NCI-H128 (cell line): ENCODE data around the gene MEIKIN.

Source experiments
- DNase-seq: peaks from one replicate; lab custom pipeline; 2025; ENCODE audit not compliant: unreplicated experiment; lab: John Stamatoyannopoulos, UW

MEIKIN gene

DNA sequence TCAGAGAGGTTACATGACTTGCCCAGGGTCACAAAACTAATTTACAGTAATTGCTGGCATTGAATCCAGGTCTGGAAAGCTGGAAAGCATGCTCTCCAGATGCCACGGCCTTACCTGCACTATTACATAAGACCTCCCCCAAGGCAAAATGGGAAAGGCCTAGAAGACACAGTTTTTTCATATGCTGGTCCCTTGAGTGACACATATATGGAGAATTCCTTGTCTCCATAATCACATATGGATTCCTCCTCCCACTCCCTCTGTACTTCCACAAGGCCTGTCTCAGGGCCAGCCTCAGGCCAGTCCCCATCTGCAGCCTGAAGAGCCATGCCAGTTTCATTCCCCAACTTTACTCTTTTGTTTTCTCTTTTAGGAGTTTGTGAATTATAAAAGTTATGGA is 28.6 kb upstream of the MEIKIN start:
- no peak for DNase-seq

DNA sequence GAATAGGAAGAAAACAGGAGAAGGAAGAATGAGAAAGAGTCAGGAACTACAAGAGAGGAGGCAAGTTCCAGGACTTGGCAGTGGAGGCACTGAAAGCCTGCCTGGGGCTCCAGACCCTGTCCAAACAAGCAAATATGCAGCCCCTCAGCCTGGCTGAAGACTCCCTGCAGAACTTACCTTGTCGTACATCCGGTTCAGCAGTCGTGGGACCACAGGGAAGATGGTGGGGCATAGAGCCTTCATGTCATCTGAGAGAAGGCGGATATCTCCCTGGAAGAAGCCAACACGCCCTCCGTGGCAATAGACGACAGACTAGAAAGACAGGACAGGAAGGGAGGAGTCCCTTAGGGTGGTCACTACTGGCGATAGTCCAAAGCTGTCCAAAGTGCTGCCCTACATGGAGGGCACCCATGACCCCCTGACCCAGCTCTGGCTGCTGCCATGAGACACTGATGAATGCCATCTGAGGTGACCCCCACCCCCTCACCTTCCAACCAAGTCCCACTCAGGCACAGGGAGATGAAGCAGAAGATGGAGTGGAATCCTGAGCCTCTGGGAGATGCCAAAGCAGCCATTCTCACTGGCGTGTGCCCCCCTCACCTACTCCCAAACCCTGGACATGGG is 27.7 kb upstream of the MEIKIN start:
- DNase-seq: no peak

DNA sequence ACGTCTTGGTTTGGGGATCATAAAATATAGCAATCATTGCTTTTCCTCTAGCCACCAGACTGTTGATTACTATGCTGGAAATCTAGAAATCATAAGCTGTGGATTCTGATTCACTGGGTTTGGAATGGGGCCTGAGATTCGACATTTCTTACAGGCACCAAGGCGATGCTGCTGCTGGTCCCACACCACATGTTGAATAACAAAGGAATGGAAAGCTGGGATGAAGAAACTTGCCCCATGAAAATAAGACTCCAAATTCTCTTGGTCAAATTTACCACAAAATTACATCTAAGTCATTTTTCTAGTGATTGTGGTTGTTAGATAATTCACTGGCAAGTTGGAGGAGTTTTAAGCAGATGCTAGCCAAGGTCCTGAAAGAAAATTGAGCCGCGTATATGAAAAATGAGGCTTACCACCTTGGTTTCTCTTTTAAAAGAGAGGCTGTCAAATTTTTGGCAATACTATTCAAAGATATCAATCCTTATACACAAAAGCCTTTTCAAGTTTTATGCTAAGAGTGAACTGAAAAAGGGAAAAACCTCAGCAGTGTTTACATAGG is 23.0 kb upstream of the MEIKIN start:
- no peak for DNase-seq

DNA sequence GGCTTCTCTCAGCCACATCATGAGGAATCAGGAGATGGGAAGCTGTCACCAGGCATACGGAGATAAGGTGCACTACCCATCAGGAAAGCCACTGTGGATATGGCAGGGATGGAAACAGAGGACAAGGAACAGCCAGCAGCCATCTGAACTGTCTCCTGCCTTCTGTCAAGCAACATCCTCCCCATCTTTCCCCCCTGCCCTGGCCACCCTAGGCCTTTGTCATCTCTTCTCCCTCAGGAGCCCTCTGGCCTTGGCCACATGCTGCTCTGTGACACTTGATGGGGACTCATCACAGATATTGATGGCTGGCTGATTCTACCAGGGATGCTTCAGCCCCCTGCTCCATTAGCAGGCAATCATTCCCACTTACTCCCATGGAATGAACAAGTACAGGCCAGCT is 21.1 kb upstream of the MEIKIN start:
- no peak for DNase-seq

DNA sequence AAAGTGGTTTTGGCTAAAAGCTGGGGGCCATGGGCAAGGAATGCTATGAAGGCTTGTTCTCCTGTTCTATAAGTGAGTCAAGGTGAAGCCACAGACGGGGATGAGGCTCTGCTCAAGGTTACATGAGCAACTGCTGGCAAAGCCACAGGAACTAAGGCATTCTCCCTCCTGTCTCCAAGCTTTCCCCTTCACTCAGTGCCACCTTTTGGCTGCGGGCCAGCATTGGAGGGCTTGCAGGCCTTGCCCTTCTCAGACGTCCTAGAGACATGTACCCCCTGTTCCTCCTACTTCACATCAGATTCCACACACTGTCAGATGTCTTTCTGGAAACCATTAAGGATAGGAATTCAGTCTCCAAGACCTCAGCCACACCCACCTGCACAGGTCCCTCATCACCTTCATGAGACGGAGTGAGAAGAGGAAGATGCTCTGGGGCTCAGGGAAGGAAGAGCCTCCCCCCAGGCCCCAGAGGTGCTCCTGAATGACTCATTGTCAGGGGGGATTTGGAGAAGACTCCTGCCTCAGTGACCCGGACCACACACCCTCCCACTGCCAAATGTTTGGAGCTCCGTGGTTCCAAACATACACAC is 20.5 kb upstream of the MEIKIN start:
- DNase-seq: no peak

DNA sequence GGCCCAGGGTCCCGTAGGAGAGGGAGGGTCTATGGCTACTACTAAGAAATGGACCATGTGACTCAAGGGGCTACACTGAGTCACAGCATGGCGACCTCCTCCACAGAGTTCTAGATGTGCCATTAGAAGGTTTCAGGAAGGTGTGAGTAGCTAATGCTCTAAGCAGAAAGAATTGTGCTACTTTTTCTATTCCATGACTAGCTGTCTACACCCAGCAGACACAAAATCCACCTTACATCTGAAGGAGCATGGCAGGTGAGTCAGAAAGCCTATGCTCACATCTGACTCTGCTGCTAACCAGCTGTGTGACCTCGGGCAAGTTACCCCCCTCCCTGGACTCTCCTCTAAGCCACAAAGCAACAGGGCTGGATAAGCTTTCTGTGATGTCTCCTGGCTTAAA is 14.4 kb upstream of the MEIKIN start:
- DNase-seq: no peak

DNA sequence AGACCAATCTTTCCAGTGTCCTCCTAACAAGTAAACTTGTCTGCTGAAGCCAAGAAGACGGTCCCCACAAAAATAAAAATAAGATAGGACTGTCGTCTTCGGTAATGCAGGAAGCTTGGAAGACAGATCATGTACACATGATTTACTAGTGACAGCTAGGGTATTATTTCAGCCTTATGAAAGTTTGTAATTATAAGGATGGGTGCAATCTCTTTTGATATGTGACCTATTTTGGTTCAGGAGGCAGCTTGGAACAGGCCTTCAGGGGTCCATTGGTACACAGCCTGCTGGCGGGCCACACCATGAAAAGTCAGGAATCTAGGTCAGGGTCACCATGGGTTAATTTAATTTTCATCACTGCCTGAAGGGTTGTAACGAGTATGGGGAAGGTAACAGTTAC is 13.7 kb upstream of the MEIKIN start:
- DNase-seq: no peak

DNA sequence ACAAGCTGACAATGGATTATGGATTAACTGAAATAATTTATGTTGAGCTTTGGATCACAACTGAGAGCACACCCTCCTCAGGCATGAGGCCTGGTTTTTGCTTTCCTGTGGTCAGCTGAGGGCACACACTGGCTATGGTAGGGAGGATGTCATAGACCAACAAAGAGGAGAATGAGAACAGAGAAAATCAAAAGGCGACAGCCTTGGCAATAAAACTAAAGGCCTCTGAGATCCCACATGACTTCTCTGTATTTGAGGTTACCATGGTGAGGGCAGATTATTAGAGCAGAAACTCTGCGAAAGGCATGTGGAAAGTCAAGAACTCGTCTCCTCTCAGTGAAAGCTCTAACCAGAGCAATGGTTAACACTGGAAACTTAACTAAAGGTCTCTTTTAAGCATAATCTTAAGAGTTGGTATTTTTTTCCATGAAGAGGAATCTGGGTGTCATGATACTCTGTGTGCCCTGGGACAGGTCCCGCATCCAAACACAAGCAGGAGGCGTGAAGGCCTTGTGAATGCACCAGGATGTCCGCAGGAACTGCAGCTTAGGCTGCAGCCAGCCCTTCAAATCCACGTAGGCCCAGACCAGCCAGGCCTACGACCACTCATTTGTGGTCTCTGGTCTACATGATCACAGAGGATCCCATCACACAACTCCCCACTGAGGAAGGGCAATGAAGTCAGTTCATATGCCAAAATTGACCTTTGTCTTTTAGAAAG is 12.4 kb upstream of the MEIKIN start:
- DNase-seq: no peak

DNA sequence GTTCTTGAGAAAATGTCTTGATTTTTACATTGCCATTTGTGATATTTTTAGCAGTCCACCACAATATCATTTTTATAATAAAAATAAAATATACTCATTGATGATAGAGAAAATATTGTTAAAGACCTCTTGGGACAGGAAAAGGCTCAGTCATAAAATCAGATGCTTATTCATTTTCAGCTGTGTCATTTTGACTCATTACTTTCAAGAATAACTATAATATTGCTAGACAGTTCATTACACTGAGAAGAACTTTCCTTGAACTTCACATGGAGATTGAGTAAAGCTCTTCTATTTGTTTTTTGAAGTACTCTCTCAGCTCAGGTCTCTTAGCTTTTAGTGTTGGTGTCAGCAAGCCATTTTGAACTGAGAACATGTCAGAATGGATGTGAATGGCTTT is 8.5 kb upstream of the MEIKIN start:
- no peak for DNase-seq

DNA sequence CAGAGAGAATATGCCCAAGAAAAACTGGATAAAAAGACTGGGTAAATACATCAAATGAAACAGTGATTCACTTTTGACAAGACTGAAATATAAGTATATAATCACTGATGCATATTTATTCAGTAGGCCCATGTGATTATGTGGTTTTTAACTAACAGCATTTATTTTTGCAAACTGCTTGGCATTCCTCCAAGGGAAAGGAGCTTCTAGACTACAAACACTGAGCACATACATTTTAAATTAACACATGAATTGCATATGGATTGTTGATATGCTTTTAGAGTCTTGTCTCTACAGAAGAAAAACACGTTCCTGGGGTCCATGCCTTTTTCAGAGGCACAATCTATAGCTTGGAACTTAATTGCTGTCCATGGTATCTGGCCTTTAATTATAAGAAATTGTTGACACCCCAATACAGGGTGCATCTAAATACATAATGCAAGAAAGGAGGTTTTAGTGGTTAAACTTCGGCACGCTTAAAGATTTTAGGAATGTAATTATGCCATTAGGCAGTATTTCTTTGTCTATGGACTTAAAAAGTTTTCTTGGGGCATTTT is 6.9 kb upstream of the MEIKIN start:
- DNase-seq: no peak

DNA sequence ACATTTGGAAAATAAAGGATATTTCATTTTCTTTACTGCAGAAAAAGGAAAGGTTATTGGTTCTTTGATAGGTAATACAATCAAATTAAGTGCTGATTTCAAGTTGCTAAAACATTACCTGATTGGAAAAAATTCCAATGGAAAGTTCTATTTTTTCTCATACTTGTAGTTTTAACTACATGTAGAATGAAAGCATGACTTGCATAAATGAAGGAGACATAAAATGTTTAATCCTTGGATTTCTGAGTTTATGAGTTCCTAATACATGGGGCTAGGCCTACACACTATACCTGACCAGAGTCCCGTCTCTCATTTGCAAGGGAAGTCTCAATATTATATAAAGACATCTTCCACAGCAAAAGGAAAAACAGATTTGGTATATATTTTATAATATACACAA is 5.2 kb upstream of the MEIKIN start:
- no peak for DNase-seq

DNA sequence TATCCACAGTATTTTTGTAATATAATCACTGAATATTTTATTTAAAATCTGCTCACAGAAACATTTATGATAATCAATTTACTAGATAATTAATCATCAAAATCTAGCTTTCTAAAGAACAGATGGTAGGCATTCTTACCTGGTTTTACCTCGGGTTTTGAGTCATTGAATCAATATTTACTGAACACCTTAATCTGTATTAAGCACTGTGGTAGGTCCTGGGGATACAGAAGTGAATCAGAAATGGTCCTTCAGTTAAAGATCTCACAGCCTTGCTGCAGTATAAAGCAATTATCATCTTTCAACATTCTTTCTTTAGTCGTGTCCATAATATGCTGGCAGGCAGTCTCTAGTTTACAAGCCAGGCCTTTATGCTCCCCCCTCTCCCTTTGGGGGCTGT is 2.0 kb upstream of the MEIKIN start:
- DNase-seq: no peak

DNA sequence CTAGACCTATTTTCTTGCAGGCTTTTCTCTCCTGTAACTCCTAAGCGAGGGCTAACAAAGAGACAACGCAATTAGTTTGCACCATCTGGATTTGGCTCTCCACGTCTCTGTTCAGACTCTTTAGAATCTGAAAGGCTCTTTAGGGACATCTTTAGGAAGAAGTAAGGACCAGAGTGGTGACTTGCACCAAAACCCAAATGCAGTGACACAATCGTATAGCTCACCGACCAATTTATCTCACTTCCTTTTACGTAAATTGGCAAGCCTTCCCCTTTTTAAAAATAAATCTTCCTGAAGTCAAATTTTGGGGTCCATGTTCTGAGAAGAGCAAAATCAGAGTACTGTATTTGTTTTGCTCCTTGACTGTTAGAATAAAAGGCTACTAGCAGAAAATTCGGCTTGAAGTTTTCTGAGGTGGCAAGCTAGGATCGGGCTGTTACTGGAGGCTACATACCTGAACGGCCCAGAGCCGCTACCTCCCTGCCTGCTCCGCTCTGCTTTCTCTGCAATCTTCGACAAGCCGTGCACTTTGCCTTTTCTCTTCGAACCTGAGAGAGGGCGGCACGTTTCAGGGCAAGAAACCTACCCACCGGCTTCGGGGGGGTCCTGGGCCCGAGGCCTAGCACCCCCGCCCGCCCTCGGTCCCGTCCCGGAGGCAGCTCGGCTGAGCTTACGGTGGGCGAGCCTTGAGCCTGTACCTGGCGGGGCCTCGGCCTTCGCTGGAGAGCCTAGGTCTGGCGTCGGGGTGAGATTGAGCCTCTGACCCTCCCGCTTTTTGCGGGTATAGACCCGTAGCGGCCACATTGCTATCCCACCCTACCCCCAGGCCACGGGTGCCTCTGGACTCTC is 537 bp downstream of the MEIKIN start:
- DNase-seq: no peak

DNA sequence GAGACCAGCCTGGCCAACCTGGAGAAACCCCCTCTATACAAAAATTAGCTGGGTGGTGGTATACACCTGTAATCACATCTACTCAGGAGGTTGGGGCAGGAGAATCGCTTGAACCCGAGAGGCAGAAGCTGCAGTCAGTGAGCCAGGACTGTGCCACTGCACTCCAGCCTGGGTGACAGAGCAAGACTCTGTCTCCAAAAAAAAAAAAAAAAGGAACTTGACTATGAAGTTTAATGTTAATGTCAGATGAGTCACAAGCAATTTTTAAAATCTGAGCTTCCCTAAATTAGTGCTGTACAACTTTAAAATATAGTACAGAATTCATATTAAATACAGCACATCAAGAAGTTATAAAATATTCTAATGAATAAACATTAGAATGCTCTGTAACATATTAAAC is 1.5 kb downstream of the MEIKIN start:
- no peak for DNase-seq

DNA sequence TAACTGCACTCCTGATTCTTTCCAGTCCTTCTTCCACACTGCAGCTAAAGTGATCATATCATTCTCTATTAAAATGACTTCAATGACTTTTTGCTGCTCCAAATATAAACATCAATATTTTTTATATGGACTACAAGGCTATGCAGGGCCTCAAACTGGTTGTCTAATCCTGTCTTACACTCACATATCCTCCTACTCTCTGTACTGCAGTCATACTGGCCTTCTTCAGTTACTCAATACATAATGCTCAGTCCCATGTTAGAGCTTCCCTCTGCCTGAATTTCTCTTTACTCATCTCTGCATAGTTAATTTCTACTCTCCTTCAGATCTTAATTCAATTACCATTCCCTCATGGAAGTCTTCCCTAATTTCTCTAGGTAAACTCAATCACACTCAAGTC is 3.4 kb downstream of the MEIKIN start:
- no peak for DNase-seq

DNA sequence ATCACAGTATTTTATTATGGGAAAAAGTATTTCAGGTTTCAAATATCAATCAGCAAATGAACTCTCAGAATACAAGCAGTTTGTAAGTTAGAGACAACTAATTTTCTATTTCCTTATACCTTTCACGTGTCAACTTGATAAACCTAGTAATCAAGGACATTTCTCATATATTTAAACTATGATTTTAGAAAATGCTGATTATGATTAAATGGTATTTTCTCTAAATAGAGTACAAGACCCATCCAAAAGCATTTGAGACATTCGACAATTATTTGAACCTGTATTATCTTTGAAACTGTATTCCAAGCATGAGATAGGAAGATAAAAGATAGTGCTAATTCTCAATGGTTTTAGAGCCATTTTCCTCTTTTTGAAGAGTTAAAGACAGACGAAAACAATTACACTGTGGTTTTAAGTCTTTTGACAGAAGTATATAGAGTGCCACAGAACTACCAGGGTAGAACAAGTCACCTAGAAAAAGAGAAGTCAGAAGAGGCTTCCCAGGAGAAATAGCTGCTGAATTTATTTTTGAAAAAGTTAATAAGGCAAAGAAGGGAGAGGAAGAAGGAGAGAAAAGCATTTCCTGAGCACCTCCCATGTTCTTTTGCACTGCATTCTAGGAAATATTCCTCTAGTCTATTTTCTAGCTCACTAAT is 5.6 kb downstream of the MEIKIN start:
- DNase-seq: no peak

DNA sequence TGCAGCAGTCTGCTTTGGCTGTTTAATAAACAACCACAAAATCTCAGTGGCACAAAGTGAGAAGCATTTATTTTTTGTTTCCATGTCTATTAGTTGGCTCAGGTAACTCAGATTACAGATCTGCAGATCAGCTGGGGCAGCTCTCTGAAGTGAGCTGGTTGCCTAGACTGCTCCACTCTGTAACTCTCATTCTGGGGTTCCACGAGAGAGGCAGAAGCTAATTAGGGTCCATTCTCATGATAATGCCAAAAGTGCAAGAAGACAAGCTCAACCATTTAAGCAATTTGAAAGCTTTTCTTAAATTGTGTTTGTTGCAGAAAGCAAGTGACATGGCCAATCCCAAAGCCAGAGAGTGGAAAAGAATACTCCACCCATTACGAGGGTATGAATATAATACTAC is 13.2 kb downstream of the MEIKIN start:
- DNase-seq: no peak

DNA sequence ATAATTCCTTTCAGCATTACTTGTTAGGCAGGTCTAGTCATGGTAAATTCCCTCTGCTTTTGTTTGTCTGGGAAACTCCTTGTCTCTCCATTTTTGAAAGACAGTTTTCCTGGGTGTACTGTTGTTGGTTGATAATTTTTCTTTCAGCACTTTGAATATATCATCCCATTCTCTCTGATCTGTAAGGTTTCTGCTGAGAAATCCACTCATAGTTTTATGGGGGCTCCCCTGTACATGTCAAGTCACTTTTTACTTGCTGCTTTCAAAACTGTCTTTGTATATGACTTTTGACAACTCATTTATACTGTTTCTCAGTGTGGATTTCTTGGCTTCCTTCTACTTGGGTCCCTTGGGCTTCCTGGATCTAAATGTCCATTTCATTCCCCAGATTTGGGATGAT is 16.5 kb downstream of the MEIKIN start:
- no peak for DNase-seq

DNA sequence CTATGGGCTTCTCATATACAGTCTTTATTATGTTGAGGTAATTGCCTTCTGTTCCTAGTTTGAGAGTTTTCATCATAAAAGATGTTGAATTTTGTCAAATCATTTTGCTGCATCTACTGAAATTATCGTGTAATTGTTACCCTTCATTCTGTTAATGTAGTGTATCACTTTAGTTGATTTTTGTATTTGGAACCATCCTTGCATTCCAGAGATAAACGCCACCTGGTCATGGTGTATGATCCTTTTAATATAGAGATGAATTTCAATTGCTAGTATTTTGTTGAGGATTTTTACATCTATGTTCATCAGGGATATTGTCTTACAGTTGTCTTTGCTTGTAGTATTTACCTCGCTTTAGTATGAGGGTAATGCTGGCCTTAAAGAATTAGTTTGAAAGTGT is 19.3 kb downstream of the MEIKIN start:
- no peak for DNase-seq

DNA sequence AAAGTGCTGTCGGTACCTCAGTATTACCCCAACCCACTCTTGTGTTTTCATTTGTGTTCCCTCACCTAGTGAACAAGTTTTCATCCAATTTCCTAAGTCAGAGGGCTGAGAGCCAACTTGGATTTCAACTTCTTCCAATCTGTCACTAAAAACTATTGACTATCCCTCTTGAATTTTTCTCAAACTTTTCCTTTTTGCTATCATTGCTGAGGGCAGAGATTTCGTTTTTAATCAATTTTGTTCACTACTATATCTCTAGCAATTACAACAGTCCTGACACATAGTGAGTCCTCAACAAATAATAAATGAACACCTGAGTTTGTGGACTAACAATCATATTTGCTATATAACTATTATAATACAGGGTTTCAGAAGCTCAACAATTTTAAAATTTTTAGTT is 29.0 kb downstream of the MEIKIN start:
- DNase-seq: no peak

DNA sequence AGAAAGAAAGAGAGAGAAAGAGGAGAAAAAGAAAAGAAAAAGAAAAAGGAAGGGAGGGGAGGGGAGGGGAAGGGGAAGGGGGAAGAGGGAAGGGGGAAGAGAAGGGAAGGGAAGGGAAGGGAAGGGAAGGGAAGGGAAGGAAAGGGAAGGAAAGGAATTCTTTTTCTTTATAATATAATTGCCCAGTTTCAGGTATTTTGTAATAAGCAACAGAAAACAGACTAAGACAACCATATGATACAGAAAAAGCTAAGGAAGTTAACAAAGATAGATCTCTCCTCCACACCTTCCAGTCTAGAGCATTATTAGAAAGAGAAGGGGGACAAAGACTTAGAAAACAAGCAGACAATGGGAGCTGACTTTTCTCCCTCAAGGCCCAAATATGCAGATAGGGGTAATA is 31.0 kb downstream of the MEIKIN start:
- no peak for DNase-seq
